Germinal center (tissue), 1 donor: Measurements from ENCODE around the gene RALGAPB.
"Not testable (repeated sequence)": the region's sequence is repeated elsewhere in the genome, so short reads cannot be mapped to it uniquely, and the experiment has no call there.

ENCODE experiments used
- DNase-seq: peaks from one replicate; pipeline ENCODE4 v3.0.0; 2012; ENCODE audit warnings: mixed read lengths, low spot score

RALGAPB gene

DNA sequence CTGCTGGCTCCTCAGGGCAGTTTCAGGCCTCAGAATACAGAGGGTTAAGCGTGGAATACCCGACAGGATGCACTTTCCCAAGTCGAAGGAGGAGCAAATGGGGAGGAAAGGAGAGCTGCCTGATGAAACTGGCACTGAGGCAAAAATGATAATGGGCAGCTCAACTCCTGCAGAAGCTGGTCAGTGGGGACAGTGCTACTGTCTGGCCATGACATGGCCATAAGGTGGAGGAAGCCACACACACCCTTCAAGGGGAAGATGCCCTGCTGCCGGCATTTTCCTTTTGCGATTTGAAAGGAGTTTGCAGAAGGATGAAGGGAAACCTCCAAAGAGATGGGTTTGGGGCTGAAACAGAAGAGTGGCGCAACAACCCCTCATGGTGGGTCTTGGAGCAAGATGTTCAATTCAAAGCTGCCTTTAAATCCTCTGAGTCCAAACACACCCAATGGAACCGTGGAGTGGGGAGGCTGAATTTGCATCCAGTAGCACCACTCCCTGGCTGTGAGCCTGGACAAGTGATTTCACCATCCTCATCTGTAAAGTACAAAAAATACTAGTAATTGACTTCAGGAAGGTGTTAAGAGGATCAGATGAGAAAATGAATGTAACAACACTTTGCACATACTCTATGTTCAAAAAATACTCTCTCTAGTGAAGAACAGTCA is 111.6 kb downstream of the RALGAPB start:
- DNase-seq, result no peak

DNA sequence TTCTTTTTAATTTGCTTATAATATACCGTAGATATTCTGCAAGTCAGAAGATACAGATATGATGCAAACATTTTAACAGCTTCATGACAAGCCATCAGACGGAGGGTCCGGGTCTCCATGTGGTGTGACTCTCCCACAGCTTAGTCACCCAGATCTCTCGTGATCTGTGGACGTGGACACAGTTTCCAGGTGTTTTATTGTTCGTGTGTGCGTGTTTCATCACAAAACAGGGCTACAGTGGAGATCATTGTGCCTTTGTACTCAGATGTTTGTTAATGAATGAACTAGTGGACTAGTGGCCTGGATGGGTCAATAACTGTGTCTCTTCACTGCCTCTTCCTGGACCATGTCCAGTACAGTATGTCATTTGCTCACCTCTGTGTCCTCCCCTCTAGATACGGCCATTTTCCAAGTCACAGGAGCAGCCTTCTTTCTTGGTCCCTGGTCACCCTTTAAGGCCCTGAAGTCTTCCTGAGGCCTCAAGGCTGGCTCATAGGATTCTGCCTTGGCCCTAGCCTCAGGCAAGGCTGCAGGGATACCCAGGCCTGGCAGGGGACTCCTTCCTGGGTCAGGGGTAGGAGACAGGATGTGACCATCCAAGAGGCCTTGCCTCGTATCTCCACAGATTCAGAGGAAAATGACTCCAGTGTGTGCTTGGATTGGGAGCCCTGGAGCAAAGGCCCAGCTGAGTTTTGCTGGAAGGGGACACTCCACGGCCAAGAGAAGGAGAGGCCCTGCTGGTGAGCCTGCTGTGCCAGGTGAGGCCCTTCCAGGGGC is 112.9 kb downstream of the RALGAPB start:
- DNase-seq, result no peak

GRCh38 chr20:38586181-38586525 is 113.5 kb downstream of the RALGAPB start:
- no peak for DNase-seq

- no peak for DNase-seq
These were observed 115.7 kb downstream of the RALGAPB start for GRCh38 chr20:38588303-38588702.

DNA sequence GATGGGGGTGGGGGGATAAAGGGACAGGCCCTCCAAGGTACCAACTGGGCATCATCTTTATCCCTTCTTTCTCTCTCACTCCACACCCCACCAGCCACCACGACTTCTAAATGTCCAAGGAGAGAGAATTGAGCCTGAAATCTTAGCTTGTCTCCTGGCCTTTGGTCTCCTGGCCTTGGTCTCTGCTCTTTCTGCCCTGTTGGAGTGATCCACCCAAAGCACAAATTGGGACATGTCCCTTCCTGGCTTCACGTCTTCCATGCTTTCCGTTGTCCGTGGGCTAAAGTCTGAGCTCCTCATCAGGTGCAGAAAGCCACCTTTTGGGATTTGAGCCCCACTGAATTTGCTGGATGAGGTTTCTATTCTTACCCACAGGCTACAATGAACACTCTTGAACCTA is 116.7 kb downstream of the RALGAPB start:
- DNase-seq, result no peak

GRCh38 chr20:38589967-38590675 is 117.5 kb downstream of the RALGAPB start:
- no peak for DNase-seq

DNA sequence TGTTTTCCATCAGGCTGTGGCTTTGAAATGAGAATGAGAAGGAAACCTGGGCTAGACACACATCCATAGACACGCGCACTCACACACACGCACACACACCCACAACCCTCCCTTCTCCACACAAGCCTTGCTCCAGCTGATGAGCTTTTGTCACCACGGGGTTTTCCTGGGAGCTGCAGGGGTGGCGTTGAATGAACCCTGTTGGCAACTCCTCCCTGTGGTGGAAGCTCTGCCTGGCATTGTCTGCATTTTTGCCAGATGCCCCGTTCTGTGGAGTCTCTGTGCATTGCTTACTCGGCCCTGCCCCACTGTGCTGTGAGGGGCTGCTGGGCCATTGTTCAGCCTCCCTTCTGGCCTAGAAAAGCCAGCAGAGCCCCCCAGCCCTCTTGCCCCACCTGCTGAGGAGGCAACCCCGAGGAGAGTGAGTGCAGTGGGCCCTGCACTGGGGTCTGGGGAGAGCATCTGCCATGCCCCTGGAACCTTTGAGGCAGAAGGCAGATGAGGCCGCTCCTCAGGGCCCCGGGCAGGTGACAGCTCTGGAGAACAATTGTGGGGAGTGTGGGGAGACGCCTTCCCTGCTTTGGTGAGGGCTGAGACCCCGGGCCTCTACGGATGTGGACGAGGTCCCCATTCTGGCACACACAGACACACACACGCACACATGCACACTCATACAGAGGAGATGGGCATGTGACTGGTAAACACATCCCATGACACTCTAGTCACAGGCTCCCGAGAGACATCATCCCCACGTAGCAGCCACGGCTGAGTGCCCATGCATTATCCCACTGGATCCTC is 118.2 kb downstream of the RALGAPB start:
- no peak for DNase-seq

GRCh38 chr20:38591474-38592410 is 119.1 kb downstream of the RALGAPB start:
- no peak for DNase-seq

DNA sequence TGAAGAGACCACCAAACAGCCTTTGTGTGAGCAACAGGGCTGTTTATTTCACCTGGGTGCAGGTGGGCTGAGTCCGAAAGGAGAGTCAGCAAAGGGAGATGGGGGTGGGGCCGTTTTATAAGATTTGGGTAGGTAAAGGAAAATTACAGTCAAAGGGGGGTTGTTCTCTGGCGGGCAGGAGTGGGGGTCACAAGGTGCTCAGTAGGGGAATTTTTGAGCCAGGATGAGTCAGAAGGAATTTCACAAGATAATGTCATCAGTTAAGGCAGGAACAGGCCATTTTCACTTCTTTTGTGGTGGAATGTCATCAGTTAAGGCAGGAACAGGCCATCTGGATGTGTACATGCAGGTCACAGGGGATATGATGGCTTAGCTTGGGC is 119.8 kb downstream of the RALGAPB start:
- DNase-seq, result not testable (repeated sequence)

DNA sequence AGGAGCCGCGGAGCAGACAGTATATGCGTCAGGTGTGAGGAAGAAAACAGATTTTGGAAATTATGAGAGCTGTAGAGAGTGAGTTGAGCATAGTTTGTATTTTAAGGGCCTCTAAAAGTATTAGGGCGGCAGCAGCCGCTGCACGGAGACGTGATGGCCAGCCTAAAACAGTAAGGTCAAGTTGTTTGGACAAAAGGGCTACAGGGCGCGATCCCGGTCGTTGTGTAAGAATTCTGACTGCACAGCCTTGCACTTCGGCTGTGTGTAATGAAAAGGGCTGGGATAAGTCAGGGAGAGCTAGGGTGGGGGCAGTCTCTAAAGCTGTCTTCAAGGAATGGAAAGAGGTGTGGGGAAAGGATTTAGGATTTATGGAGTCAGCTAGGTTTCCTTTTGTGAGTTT is 121.6 kb downstream of the RALGAPB start:
- DNase-seq, result not testable (repeated sequence)

DNA sequence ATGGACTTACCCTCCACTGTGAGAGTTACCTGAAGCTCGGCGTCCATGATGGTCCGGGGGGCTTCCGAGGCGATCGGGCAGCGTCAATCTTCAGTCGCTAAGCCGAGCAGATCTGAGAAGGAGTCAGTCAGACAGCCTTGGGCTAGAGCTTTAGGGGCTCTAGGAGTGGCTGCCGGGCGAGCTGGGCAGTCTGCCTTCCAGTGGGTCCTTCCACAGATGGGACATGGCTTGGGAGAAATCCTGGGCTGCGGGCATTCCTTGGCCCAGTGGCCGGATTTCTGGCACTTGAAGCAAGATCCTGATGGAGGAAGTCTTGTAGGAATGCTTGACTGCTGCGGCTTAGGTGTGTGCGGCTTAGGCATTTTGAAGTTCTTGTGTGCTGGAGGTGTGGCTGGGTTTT is 123.2 kb downstream of the RALGAPB start:
- DNase-seq, result not testable (repeated sequence)

- no peak for DNase-seq
These were observed 126.8 kb downstream of the RALGAPB start for GRCh38 chr20:38599410-38599882.

- DNase-seq, result no peak
These were observed 127.4 kb downstream of the RALGAPB start for GRCh38 chr20:38600057-38600456.

DNA sequence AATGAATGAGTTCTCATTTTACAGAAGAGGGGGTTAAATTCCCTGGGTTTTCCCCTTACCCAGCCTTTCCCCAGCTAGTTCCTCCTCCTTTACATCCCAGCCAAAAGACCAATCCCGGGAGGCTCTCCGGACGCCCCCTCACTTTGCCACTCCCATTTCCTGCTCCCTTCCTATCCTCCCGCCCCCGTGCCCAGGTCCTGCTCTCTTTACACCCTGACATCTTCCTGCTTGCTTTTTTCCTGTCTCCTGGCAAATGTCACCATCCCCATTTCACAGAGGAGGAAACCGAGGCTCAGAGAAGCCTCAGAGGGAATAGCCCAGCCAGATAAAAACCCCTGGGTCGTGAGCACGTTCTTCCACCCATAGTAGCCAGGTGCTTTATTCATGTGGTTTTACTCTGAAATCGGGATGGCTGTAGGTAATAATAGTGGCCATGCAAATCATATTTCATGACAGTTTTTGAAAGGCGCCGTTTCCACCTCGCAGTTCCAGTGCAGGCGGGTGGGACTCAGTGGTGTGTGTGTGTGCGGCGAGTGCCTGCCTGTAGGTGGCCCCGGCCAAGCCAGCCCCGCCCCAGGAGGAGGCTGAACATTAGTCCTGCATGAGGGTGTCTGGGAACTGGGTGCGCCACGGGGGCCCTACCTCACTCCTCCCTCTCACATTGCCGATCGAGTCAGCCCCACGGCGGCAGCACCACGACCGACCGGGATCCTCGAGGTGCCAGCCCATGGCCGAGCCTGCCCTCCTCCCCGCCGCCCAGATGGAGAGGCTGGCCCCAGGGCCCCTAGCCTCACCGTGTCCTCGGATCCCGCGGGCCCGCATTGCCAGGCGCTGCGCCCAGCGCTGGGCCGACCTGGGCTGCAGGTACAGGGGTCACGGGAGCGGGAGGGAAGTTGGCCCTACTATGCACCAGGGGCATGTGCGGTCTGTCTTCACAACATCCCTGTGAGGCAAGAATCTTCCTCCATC is 128.9 kb downstream of the RALGAPB start, which contains the start of gene ARHGAP40:
ARHGAP40 (plus strand) TSS at position 594 of the 969 bp plus-strand sequence.
- DNase-seq, result peak; percentile 41

- DNase-seq, result no peak
These were observed 129.5 kb downstream of the RALGAPB start for GRCh38 chr20:38602185-38602581.

GRCh38 chr20:38603286-38603685 is 130.6 kb downstream of the RALGAPB start:
- DNase-seq, result no peak

DNA sequence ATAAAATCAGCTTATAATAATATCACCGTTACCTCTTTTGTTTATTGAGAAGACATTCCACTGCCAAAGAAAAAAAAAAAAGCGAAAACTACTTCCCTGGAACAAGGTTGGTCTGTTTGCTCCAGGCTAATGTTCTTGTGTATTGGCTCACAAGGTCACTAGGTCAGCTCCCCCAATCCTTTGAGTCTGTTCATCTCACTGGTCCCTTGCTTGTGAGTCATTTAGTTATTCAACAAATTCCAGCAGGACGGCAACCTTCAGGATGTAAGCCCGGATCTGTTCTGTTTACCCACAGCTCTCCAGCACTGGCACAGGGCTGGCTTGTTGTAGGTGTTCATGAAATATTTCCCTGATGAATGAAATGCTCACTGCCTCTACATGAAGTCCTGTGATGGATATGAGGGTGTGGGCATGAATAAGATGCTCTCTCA is 132.2 kb downstream of the RALGAPB start:
- no peak for DNase-seq

DNA sequence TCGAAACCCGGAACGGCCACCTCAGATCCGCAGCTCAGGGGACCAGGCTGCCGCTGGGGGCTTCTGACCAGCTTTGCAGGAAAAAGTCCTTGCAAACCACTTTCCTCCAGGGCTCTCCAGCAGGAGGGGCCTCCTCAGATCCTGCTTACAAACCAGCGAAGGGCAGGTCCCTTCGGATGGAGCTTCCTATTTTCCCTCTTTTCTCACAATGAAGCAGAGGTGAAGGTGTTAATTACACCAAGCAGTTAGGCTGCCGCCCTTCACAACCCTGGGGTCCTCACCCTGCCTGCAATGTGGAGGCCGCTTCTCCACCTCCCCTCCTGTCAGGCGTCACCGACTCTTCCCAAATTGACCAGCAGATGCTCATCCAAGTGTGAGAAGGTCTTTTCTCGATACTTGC is 134.7 kb downstream of the RALGAPB start:
- DNase-seq, result no peak

GRCh38 chr20:38608188-38608587 is 135.5 kb downstream of the RALGAPB start:
- no peak for DNase-seq

- DNase-seq, result no peak
These were observed 137.2 kb downstream of the RALGAPB start for GRCh38 chr20:38609815-38610214.
